NCI-H1436 (cell line): ENCODE data around the gene NPM1.
"Not testable (repeated sequence)": the region's sequence is repeated elsewhere in the genome, so short reads cannot be mapped to it uniquely, and the experiment has no call there.

ENCODE experiments used
- DNase-seq: peaks from one replicate; lab custom pipeline; 2025; lab: John Stamatoyannopoulos, UW

Gene NPM1

GRCh38 chr5:171386006-171386671 is 1.5 kb upstream of the NPM1 start:
- DNase-seq, result no peak

GRCh38 chr5:171386861-171387344 is 746 bp upstream of the NPM1 start:
- no peak for DNase-seq

- peak; percentile 26 for DNase-seq
Observed at GRCh38 chr5:171387970-171388815, 544 bp downstream of the NPM1 start.

GRCh38 chr5:171388816-171389168 is 1.1 kb downstream of the NPM1 start:
- DNase-seq, result no peak

- no peak for DNase-seq
Observed at GRCh38 chr5:171390883-171391677, 3.4 kb downstream of the NPM1 start.

- DNase-seq, result no peak
Observed at GRCh38 chr5:171391996-171392577, 4.4 kb downstream of the NPM1 start.

GRCh38 chr5:171392585-171393159 is 5.0 kb downstream of the NPM1 start:
- no peak for DNase-seq

GRCh38 chr5:171395042-171395441 is 7.4 kb downstream of the NPM1 start:
- no peak for DNase-seq

- DNase-seq, result not testable (repeated sequence)
Observed at GRCh38 chr5:171396583-171396982, 8.9 kb downstream of the NPM1 start.

- DNase-seq, result no peak
Observed at GRCh38 chr5:171397190-171397589, 9.5 kb downstream of the NPM1 start.

GRCh38 chr5:171397599-171397998 is 9.9 kb downstream of the NPM1 start:
- DNase-seq, result no peak

- DNase-seq, result not testable (repeated sequence)
Observed at GRCh38 chr5:171398660-171399059, 11.0 kb downstream of the NPM1 start.

GRCh38 chr5:171400169-171400568 is 12.5 kb downstream of the NPM1 start:
- DNase-seq, result no peak

- DNase-seq, result no peak
Observed at GRCh38 chr5:171401167-171401947, 13.7 kb downstream of the NPM1 start.

GRCh38 chr5:171402751-171403150 is 15.1 kb downstream of the NPM1 start:
- DNase-seq, result not testable (repeated sequence)

- no peak for DNase-seq
Observed at GRCh38 chr5:171405615-171406014, 18.0 kb downstream of the NPM1 start.

GRCh38 chr5:171407234-171407633 is 19.6 kb downstream of the NPM1 start:
- no peak for DNase-seq

GRCh38 chr5:171409164-171410136 is 21.8 kb downstream of the NPM1 start:
- DNase-seq, result no peak

GRCh38 chr5:171410181-171410580 is 22.5 kb downstream of the NPM1 start:
- DNase-seq, result no peak

GRCh38 chr5:171412186-171412585 is 24.5 kb downstream of the NPM1 start:
- no peak for DNase-seq
